Effector CD4-positive, alpha-beta T cell (primary cell): ENCODE measurements around the gene CYP1A1.

ENCODE experiments used
- DNase-seq: peaks from one replicate; pipeline ENCODE4 v3.0.0-alpha.2; 2020

CYP1A1 gene

DNA sequence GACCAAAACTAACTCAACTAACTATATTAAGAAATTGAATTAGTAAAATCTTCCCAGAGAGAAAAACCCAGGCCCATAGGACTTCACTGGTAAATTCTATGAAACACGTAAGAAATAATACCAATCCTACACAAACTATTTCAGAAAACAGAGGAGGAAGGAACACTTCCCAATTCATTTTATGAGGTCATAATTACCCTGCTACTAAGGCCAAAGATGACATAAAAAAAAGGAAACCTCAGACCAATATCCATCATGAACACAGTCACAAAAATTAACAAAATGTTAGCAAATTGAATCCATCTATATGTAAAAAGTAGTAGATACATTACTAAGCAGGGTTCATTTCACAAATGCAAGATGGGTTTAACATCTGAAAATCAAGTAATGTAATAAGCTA lies 33.0 kb downstream of the CYP1A1 start:
- no peak for DNase-seq

GRCh38 chr15:74683758-74684157 lies 41.6 kb downstream of the CYP1A1 start:
- DNase-seq, result no peak

- DNase-seq, result no peak
Measured at GRCh38 chr15:74682954-74683353, 42.4 kb downstream of the CYP1A1 start.

DNA sequence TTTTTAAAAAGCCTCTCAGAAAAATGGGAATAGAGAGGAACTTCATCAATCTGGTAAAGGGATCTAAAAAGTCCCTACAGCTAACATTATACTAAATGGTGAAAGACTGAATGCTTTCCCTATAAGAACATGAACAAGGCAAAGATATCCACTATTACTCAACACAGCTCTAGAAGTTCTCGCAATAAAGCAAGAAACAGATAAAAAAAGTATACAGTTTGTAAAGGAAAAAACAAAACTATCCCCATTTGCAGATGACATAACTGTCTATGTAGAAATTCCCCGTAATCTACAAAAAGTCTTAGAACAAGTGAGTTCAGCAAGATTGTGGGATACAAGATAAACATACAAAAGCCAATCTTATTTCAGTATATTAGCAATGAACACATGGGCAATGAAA lies 44.9 kb downstream of the CYP1A1 start:
- DNase-seq, result no peak

DNA sequence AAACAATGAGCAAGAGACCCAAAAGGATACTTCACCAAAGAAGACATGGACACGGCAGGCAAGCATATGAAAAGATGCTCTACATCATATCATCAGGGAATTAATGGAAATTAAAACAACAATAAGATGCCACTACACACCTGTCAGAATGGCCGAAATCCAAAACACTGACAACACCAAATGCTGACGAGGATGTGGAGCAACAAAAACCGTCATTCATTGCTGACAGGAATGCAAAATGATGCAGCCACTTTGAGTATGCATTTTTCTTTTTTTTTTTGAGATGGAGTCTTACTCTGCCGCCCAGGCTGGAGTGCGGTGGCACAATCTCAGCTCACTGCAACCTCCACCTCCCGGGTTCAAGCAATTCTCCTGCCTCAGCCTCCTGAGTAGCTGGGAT lies 48.5 kb downstream of the CYP1A1 start:
- no peak for DNase-seq

GRCh38 chr15:74674161-74674560 lies 51.2 kb downstream of the CYP1A1 start:
- DNase-seq, result no peak

DNA sequence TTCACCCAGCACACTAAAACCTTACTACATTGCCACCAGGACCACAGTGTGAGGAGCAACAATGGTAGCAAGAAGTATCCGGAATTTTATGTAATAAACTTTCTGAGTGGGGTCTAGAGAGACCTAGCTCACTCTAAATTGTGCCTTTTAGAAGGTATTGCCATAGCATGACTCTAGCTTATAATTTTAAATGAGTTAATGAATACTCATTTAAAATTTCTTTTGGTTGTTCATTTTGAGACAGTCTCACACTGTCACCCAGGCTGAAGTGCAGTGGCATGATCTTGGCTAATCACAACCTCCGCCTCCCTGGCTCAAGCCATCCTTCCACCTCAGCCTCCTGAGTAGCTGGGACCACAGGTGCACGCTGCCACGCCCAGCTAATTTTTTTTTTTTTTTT lies 55.7 kb downstream of the CYP1A1 start:
- DNase-seq, result no peak
